Measurements from ENCODE around the gene KRR1.

The KRR1 gene

GRCh38 chr12:75553398-75553797, 42.0 kb upstream of the KRR1 start:
- POLR2A ChIA-PET: no interaction called here
- TF ChIP-seq, protein P1, sequence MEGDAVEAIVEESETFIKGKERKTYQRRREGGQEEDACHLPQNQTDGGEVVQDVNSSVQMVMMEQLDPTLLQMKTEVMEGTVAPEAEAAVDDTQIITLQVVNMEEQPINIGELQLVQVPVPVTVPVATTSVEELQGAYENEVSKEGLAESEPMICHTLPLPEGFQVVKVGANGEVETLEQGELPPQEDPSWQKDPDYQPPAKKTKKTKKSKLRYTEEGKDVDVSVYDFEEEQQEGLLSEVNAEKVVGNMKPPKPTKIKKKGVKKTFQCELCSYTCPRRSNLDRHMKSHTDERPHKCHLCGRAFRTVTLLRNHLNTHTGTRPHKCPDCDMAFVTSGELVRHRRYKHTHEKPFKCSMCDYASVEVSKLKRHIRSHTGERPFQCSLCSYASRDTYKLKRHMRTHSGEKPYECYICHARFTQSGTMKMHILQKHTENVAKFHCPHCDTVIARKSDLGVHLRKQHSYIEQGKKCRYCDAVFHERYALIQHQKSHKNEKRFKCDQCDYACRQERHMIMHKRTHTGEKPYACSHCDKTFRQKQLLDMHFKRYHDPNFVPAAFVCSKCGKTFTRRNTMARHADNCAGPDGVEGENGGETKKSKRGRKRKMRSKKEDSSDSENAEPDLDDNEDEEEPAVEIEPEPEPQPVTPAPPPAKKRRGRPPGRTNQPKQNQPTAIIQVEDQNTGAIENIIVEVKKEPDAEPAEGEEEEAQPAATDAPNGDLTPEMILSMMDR (IDR thresholded peaks at IDR 0.05; ENCODE audit: control extremely low read depth, extremely low read depth, low read depth, missing control alignments): no peak
- DNase-seq (ENCODE audit: extremely low spot score): no peak
- CTCF ChIA-PET: interaction anchor here (1.2 to 2.4 kb wide), 8 partner anchors 8 to 484 kb away, joined by 3 to 8 read pairs (median 4); partner anchors contain the start of gene PHLDA1

DNA sequence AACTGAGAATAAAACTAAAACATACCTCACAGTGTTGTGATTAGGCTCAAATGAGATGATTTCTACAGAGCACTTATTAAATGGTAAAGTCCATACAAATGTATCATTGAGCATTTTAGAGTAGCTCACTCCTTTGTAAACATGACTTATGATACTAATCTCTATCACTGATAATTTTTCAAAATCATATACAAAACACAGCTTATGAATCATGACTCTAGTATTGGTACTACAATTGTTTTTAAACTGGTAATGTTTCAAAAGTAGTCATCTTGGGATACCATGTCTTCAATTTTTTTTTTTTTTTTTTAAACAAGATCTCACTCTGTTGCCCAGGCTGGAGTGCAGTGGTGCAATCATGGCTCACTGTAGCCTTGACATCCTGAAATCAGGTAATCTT, 40.1 kb upstream of the KRR1 start:
- CTCF ChIA-PET: interaction anchor here (0.7 kb wide), 1 partner anchor 21 kb away, joined by 3 read pairs; no protein-coding TSS in a partner anchor
- POLR2A ChIA-PET: no interaction called here
- TF ChIP-seq, protein P1 (IDR thresholded peaks at IDR 0.05; ENCODE audit: control extremely low read depth, extremely low read depth, low read depth, missing control alignments): no peak
- no peak for DNase-seq (ENCODE audit: extremely low spot score)

- no peak for DNase-seq (ENCODE audit: extremely low spot score)
- ChIA-PET POLR2A (no interaction called here), CTCF (interaction anchor here (0.7 kb wide), 1 partner anchor 20 kb away, joined by 3 read pairs; no protein-coding TSS in a partner anchor)
- TF ChIP-seq, protein P1 (IDR thresholded peaks at IDR 0.05; ENCODE audit: control extremely low read depth, extremely low read depth, low read depth, missing control alignments): no peak
Observed at GRCh38 chr12:75550401-75551240, 39.2 kb upstream of the KRR1 start.

DNA sequence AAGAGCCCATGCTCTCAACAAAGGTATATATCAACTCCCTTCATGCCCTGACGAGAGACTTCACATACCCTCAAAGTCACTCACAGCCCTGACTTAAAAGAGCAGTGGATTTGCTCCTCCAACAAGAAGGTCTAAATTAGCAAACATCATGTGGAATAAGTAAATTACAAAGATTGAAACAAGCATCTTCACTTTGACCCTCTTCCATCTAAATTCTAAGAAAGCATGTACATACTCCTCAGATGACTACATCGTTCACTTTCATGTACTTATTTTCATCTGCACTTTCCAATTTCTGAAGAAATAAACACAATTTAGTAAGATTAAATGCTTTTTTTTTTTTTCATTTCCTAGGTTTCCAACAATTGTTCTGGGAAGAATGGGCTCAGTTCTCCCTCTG, 38.6 kb upstream of the KRR1 start:
- DNase-seq (ENCODE audit: extremely low spot score): no peak
- ChIA-PET POLR2A (no interaction called here), CTCF (no interaction called here)
- TF ChIP-seq, protein P1 (IDR thresholded peaks at IDR 0.05; ENCODE audit: control extremely low read depth, extremely low read depth, low read depth, missing control alignments): no peak

DNA sequence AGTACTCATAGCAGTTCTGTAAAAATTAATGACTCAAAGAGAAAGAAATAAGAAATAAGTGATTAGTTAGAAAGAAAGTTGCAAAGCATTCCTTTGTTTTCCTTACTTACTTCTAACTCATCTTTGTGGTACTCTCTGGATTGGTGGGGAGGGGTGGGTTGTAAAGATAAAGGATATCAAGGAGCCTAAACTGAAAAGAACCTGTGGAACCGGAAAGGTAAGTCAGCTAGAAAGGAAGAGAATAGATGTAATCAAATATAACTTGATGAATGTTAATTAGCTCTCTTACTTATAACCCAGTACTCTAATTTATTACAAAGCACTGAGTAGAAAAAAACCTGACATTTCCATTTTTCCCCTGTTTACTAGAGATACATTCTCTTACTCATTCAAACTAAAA, 37.5 kb upstream of the KRR1 start:
- TF ChIP-seq, protein P1 (IDR thresholded peaks at IDR 0.05; ENCODE audit: control extremely low read depth, extremely low read depth, low read depth, missing control alignments): no peak
- POLR2A ChIA-PET: no interaction called here
- DNase-seq (ENCODE audit: extremely low spot score): no peak
- CTCF ChIA-PET: no interaction called here

- POLR2A ChIA-PET: no interaction called here
- TF ChIP-seq, protein P1 (IDR thresholded peaks at IDR 0.05; ENCODE audit: control extremely low read depth, extremely low read depth, low read depth, missing control alignments): no peak
- DNase-seq (ENCODE audit: extremely low spot score): no peak
- CTCF ChIA-PET: interaction anchor here (1.4 to 2.1 kb wide), 3 partner anchors 9 to 475 kb away, joined by 3 to 11 read pairs (median 4); no protein-coding TSS in a partner anchor
Observed at GRCh38 chr12:75545636-75546035, 34.2 kb upstream of the KRR1 start.
